K562 (cell line): ENCODE measurements around the gene VAT1L. TPM values are rescaled to one million over a fixed set of nuclear protein-coding genes. Genes with fewer than 3 reads are reported as not detected.

Experiments used
- ATAC-seq: fragments of 200-7000 bp; cut with Tn5 transposase; 3 replicates; pipeline ENCODE4 v1.9.1; 2020; ENCODE audit warnings: moderate library complexity
- BruUV-seq: library from RNA; stranded (reverse); fragments of 400-500 nt; replicated peaks from 2 replicates; lab custom pipeline; 2021; lab: Mats Ljungman, UMichigan
- CTCF ChIA-PET: fragments of 300-600 bp; formaldehyde crosslinking; extraction: SDS; loops from one replicate; lab custom pipeline; 2021; ENCODE audit warnings: low intra/inter-chr PET ratio; lab: Yijun Ruan, JAX
- POLR2A ChIA-PET: fragments of 300-600, 350-650 bp; sonication (Branson Sonifier 250); formaldehyde crosslinking; extraction: SDS; loops from one replicate; lab custom pipeline; 2021; ENCODE audit warnings: antibody characterized with exemption, inconsistent platforms; lab: Yijun Ruan, JAX
- DNase-seq, 4 experiments: peaks; one replicate each; pipeline versions ENCODE4 v3.0.0 to v3.0.0-alpha.2; 2011 to 2018; ENCODE audit warnings: low spot score in 3 of 4, mixed read lengths in 3 of 4; ENCODE audit errors: extremely low read depth in 1 of 4
- FAIRE-seq: peaks from 2 replicates; lab custom pipeline; 2011; peaks lifted over from hg19 to GRCh38; lab: Jason Lieb, UNC
- H2AFZ ChIP-seq: 2 replicates; pipeline ENCODE4 v1.6.0; 2011; ENCODE audit warnings: low read depth, low read length, control low read depth, inconsistent platforms
- H3K27ac ChIP-seq: fragments of 200-600 bp; 3 replicates; pipeline ENCODE4 v1.8.0; 2011; ENCODE audit warnings: low read depth, mild to moderate bottlenecking, control low read depth, inconsistent platforms, low read length, moderate library complexity, mixed read lengths; ENCODE audit errors: extremely low read depth
- H3K27me3 ChIP-seq, 2 experiments: fragments of 300-600 bp in 1 of 2; 2 replicates in 1 of 2; 3 replicates in 1 of 2; pipeline versions ENCODE4 v1.6.0 to v1.8.0; 2011; ENCODE audit warnings: inconsistent platforms in 2 of 2, low read length in 2 of 2, mild to moderate bottlenecking in 1 of 2, mixed read lengths in 1 of 2, moderate library complexity in 1 of 2; ENCODE audit not compliant: control insufficient read depth in 2 of 2, insufficient read depth in 2 of 2
- H3K36me3 ChIP-seq: fragments of 300-600 bp; 3 replicates; pipeline ENCODE4 v1.8.0; 2011; ENCODE audit warnings: mild to moderate bottlenecking, low read length, inconsistent platforms; ENCODE audit not compliant: control insufficient read depth, insufficient read depth
- H3K4me1 ChIP-seq, 2 experiments: fragments of 200-600 bp in 1 of 2; replicated peaks in 1 of 2; 2 replicates in 1 of 2; 3 replicates in 1 of 2; pipeline versions ENCODE4 v1.5.1 to v1.8.0; 2011; ENCODE audit warnings: inconsistent platforms in 2 of 2, low read length in 2 of 2, mild to moderate bottlenecking in 1 of 2, mixed read lengths in 1 of 2, moderate library complexity in 1 of 2; ENCODE audit not compliant: control insufficient read depth in 2 of 2, insufficient read depth in 2 of 2
- H3K4me2 ChIP-seq: 2 replicates; pipeline ENCODE4 v1.6.1; 2011; ENCODE audit warnings: low read length, control low read depth, inconsistent platforms, mixed read lengths; ENCODE audit not compliant: insufficient read depth
- H3K4me3 ChIP-seq: fragments of 200-600 bp; sonication (generic), shearing (Covaris generic); 2 replicates; pipeline ENCODE4 v1.5.1; 2016; ENCODE audit warnings: control low read depth, inconsistent platforms
- H3K79me2 ChIP-seq: fragments of 200-600 bp; 3 replicates; pipeline ENCODE4 v1.8.0; 2011; ENCODE audit warnings: low read length, inconsistent platforms; ENCODE audit not compliant: control insufficient read depth, insufficient read depth
- H3K9ac ChIP-seq, 2 experiments: 2 replicates each; pipeline versions ENCODE4 v1.6.0 to v1.6.1; 2011; ENCODE audit warnings: low read depth in 2 of 2, low read length in 2 of 2, control low read depth in 1 of 2, inconsistent platforms in 1 of 2, mild to moderate bottlenecking in 1 of 2, mixed read lengths in 1 of 2; ENCODE audit not compliant: insufficient read depth in 1 of 2
- H3K9me1 ChIP-seq: one replicate; pipeline ENCODE4 v1.6.0; 2011; ENCODE audit warnings: inconsistent platforms, mild to moderate bottlenecking, low read length, moderate library complexity; ENCODE audit not compliant: control insufficient read depth, insufficient read depth
- H3K9me3 ChIP-seq: replicated peaks from 2 replicates; pipeline ENCODE4 v1.5.1; 2011; ENCODE audit warnings: low read depth, low read length, inconsistent platforms; ENCODE audit not compliant: control insufficient read depth, insufficient read depth
- H4K20me1 ChIP-seq: replicated peaks from 2 replicates; pipeline ENCODE4 v1.6.1; 2011; ENCODE audit warnings: low read length, inconsistent platforms, mixed read lengths; ENCODE audit not compliant: control insufficient read depth, insufficient read depth
- ARHGAP35 ChIP-seq: fragments of 450-650 bp; IDR thresholded peaks from 2 replicates; pipeline ENCODE4 v1.6.1; 2018; ENCODE audit not compliant: partially characterized antibody
- BCLAF1 ChIP-seq, 2 experiments: fragments of 450-650 bp in 1 of 2; IDR thresholded peaks; 2 replicates each; pipeline ENCODE4 v1.6.1; 2011 to 2017; ENCODE audit warnings: low read depth in 2 of 2, antibody characterized with exemption in 1 of 2, borderline replicate concordance in 1 of 2, low read length in 1 of 2, mild to moderate bottlenecking in 1 of 2, mixed read lengths in 1 of 2; ENCODE audit not compliant: control insufficient read depth in 1 of 2
- CREM ChIP-seq: IDR thresholded peaks from 2 replicates; pipeline ENCODE4 v1.6.1; 2014; ENCODE audit warnings: antibody characterized with exemption, low read depth
- HCFC1 ChIP-seq: IDR thresholded peaks from 2 replicates; pipeline ENCODE4 v1.6.1; 2012; ENCODE audit warnings: low read depth, low read length, improper control_type of control experiment
- KLF6 ChIP-seq: fragments of 250-450 bp; sonication (Bioruptor Pico); IDR thresholded peaks from 2 replicates; pipeline ENCODE4 v1.4.0; 2020; ENCODE audit warnings: mild to moderate bottlenecking, moderate library complexity, borderline replicate concordance
- MAZ ChIP-seq, 2 experiments: fragments of 450-650 bp in 1 of 2; sonication (generic) in 1 of 2; formaldehyde crosslinking; IDR thresholded peaks in 1 of 2; conservative IDR thresholded peaks in 1 of 2; 2 replicates each; pipeline versions ENCODE4 v1.4.0 to v1.5.0; 2020; ENCODE audit warnings: mild to moderate bottlenecking in 1 of 2, missing genetic modification reagents in 1 of 2
- MEIS2 ChIP-seq: fragments of 450-650 bp; IDR thresholded peaks from 2 replicates; pipeline ENCODE4 v1.6.1; 2014; ENCODE audit warnings: mild to moderate bottlenecking; ENCODE audit not compliant: partially characterized antibody
- NFATC3 ChIP-seq: fragments of 450-650 bp; IDR thresholded peaks from 2 replicates; pipeline ENCODE4 v1.6.1; 2017; ENCODE audit warnings: mild to moderate bottlenecking
- PCBP2 ChIP-seq: fragments of 200-400 bp; formaldehyde crosslinking; IDR thresholded peaks from 2 replicates; pipeline ENCODE4 v1.6.1; 2018; ENCODE audit warnings: low read length, low read depth, mild to moderate bottlenecking, moderate library complexity; ENCODE audit not compliant: poor library complexity, severe bottlenecking
- U2AF1 ChIP-seq: fragments of 200-400 bp; formaldehyde crosslinking; optimal IDR thresholded peaks from 2 replicates; pipeline ENCODE3; 2017; ENCODE audit warnings: mild to moderate bottlenecking, low read depth, low read length, moderate library complexity
- ZFX ChIP-seq: sonication (generic); formaldehyde crosslinking; IDR thresholded peaks from 2 replicates; pipeline ENCODE4 v1.8.0; 2022; ENCODE audit warnings: mild to moderate bottlenecking, missing genetic modification reagents, moderate library complexity
- ZNF134 ChIP-seq: fragments of 250-450 bp; sonication (Bioruptor Pico); conservative IDR thresholded peaks from 2 replicates; pipeline ENCODE4 v1.4.0; 2020
- WGBS: fragments of 100-300 bp; shearing (Covaris generic); methylation state at CpG from one replicate; pipeline ENCODE4 v1.1.6; 2016; ENCODE audit warnings: low coverage, mixed read lengths; ENCODE audit not compliant: insufficient coverage; ENCODE audit errors: missing lambda C conversion rate; 5-methylcytosine and 5-hydroxymethylcytosine counted together
- in situ Hi-C: fragments of 300-500 bp; cut with MboI; formaldehyde crosslinking; loops from 4 replicates; pipeline ENCODE4 v1.15.0; 2018; ENCODE audit warnings: inconsistent platforms, mixed read lengths
- intact Hi-C: fragments of 100-400 bp; cut with micrococcal nuclease; formaldehyde crosslinking; loops from 2 replicates; pipeline ENCODE4 v1.14.2; 2022
- polyA plus RNA-seq, 8 experiments: library from polyadenylated mRNA; depleted of rRNA in 4 of 8; stranded (reverse) in 5 of 8; unstranded in 3 of 8; fragments of >200 nt; fragmentation: Nextera tagmentation in 2 of 8; fragmentation: Illumina TruSeq in 1 of 8; extraction: Ambion mirVana in 2 of 8; extraction: Trizol in 1 of 8; gene quantifications; 2 replicates each; pipeline versions ENCODE4 v1.2.1 to v1.2.3, GENCODE V29; 2011 to 2014; ENCODE audit warnings: inconsistent platforms in 1 of 8, missing spikeins in 1 of 8
- total RNA-seq, 7 experiments: library from RNA; depleted of rRNA in 6 of 7; stranded (reverse); fragments of >200 nt in 6 of 7; fragmentation: Illumina TruSeq in 2 of 7; extraction: Trizol in 2 of 7; gene quantifications; 2 replicates each; pipeline versions ENCODE4 v1.2.1 to v1.2.3, GENCODE V29; 2011 to 2021; ENCODE audit warnings: low replicate concordance in 1 of 7

Gene VAT1L
- total and polyA plus RNA-seq, 9 of the 15 experiments (the other 6 are each of a cell fraction or from before 2014, with no cell fraction given), result 0.01 TPM; not detected in 8

GRCh38 chr16:77974883-77975282 is 186.5 kb downstream of the VAT1L start:
- Histone ChIP-seq H3K27me3 (no peaks in the 10 kb centered on the region; a peak in 2 of 5 replicates), H4K20me1 (0 out of 2 replicates have a peak, but pooled peaks cover 5% of the 10 kb centered on the region), H3K4me2 (no peak overlapping the region), H3K9me1 (no peaks in the 10 kb centered on the region), H3K36me3 (no peaks in the 10 kb centered on the region), H3K9ac (no peak overlapping the region), H3K79me2 (no peaks in the 10 kb centered on the region), H3K4me1 (no peaks in the 10 kb centered on the region), H2AFZ (no peak overlapping the region), H3K27ac (no peak overlapping the region), H3K4me3 (no peak overlapping the region), H3K9me3 (no peaks in the 10 kb centered on the region)
- DNase-seq (peak in 1 of 4 experiments; percentile 18), ATAC-seq (no peak), FAIRE-seq (no peak)
- intact Hi-C loops (loop anchor here (5.0 to 10.0 kb wide), 2 partner anchors 390 to 738 kb away; no protein-coding TSS in a partner anchor), in situ Hi-C loops (loop anchor here (5.0 to 25.0 kb wide), 2 partner anchors 298 to 738 kb away; no protein-coding TSS in a partner anchor)
- BruUV-seq, result no TSS peak
- POLR2A ChIA-PET, result interaction anchor here (0.6 to 1.2 kb wide), 2 partner anchors 24 to 28 kb away, joined by 3 to 5 read pairs; no protein-coding TSS in a partner anchor
- 0% methylated on average over 5 of the region's 5 CpGs for WGBS
- CTCF ChIA-PET, result interaction anchor here (1.4 kb wide), 1 partner anchor 299 kb away, joined by 3 read pairs; no protein-coding TSS in a partner anchor
- TF ChIP-seq CREM (no peak), KLF6 (CRISPR knock-in tag) (no peak), ARHGAP35 (no peak), NFATC3 (no peak), U2AF1 (no peak), ZNF134 (CRISPR knock-in tag) (no peak), BCLAF1 (IDR thresholded peaks at IDR 0.05; ENCODE audit: borderline replicate concordance in 1 of 2, control insufficient read depth in 1 of 2, low read depth in 2 of 2, low read length in 1 of 2) (no peak), PCBP2 (no peak), HCFC1 (no peak), MAZ (CRISPR knock-in tag; conservative IDR thresholded peaks at IDR 0.05 in 1 of 2, IDR thresholded peaks at IDR 0.05 in 1 of 2) (no peak), MEIS2 (no peak), ZFX (CRISPR knock-in tag) (no peak)
